Measurements from ENCODE around the gene CDADC1.

Gene CDADC1

GRCh38 chr13:49247643-49248621 lies at the start of gene CDADC1:
CDADC1 (plus strand) TSS chr13:49247925; CDS start chr13:49248038, 113 bp downstream.
- peak; percentile 98 for DNase-seq

DNA sequence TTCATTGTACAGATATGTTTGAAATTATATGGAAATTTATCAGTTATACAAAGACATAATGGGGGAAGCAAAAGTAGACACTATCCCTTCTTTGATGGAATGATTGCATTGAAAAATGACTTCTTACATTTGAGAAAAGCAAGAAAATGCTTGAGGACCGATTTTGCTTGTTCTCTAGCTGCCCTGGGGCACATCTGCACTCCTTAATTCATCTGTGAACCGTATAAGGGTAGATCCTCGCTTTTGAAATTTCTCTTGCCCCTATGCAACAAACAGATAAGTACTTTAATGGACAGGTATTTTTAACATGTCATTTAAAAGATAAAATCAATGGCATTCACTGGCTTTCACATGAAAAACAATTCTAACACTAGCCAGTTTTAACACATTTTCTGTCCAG lies 41.1 kb upstream of the CDADC1 start:
- no peak for DNase-seq

DNA sequence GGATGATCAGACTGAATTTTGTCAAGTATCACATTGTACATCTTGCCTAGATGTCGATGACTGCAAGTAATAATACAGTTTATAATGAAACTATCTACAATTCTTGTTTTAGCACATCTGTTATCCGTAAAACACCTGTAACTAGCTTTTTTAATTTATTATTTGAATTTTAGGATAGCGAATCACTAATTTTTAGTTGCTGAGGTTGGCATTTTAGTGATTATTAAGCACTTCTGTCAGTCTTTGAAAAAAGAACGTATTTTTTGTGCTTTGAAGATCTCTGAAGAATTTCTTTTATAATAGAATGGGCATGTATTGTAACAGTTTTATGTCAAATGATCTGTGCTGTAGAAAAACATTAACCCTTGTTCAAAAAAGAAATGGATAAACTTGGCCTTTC lies 39.1 kb upstream of the CDADC1 start:
- DNase-seq, result no peak

DNA sequence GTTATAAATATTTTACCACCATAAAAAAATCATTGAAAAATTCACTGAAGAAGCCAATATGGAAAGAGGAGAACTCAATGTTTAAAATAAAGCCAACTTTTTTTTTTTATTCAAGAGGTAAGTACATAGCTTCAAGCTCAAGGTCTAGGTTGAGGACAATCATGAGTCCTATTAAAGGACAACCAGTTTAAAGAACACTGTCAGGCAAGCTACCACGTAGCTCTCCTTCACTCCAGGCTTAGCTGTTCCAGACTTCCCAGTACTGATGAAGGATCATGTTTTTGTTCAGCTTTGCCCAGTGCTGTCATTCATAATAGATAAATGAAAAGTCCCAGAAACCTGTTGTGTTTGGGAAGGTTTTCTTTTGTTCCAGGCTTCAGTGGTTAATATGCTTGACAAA lies 37.6 kb upstream of the CDADC1 start:
- no peak for DNase-seq

DNA sequence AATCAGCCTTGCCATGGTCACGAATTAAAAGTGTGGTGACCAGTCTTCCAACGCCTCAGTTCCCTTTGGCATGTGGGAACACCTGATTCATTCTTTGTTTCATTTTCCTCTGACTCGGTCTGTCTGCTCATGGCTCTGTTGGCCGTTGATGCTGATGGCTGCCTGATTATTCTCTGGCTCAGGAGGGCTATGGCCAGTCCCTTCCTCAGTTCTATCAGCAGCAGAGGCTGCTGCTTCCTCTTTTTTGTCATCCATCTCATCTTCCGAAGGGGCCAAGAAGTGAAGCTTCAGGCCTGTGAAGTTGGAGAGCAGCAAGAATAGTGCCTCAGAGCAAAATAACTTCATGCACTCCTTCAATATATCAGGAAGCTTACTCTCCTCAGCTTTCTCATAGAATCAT lies 37.1 kb upstream of the CDADC1 start:
- DNase-seq, result no peak

GRCh38 chr13:49213539-49213938 lies 34.2 kb upstream of the CDADC1 start:
- DNase-seq, result no peak

- no peak for DNase-seq
These were observed 33.5 kb upstream of the CDADC1 start for GRCh38 chr13:49213997-49214916.

DNA sequence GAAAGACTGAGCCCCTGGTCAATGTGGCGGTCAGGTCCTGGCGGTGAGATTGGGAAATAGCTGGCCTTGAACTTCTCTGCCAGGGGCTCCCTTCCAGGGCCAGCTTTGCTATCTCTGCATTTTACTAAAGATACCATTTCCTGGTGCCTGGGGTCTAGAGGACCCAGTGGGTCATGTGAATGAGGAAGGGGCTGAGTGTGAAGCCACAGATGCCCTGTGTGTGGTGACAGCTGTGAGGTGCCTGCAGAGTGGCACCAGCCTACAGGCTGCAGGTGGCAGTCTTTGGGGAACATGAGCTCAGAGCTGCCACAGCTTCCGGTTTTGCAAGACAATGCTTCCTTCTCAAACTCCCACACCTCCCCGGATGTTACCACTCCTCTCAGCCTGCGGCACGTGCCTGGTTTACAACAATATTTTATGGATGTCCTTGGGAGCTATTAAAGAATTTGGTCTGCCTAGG lies 32.8 kb upstream of the CDADC1 start:
- DNase-seq, result no peak

GRCh38 chr13:49216334-49216733 lies 31.4 kb upstream of the CDADC1 start:
- DNase-seq, result no peak

- DNase-seq, result no peak
These were observed 29.7 kb upstream of the CDADC1 start for GRCh38 chr13:49217962-49218492.

DNA sequence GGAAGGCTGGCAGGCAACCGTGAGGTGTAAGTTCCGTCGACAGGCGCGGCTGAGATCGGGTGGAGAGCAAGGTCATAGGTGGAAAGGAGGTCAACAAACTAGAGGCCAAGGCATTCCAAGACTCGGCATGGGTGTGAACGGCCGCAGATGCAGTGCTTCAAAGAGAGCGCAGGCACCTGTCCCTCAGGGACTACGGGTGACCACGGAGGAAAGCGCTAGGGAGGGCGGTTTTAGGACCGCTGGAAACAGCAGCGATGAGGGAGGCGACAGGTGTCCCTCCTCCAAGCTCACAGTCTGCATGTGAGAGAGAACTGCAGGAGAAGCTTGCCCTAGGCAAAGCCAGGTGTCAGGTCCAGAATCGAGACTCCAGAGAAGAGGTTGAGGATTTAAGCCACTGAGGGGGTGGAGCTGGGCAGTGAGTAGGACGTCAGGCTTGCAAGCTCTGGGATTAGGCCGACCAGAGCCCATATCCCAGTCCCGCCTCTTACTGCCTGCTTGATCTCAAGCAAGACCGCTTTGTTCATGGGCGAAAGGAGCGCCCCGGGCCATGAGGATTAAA lies 29.2 kb upstream of the CDADC1 start:
- DNase-seq, result no peak

- DNase-seq, result no peak
These were observed 28.1 kb upstream of the CDADC1 start for GRCh38 chr13:49219647-49220035.

- DNase-seq, result peak; percentile 64
These were observed 27.5 kb upstream of the CDADC1 start, which contains the start of gene MLNR for GRCh38 chr13:49220036-49220855. MLNR (plus strand) TSS chr13:49220338; CDS start chr13:49220338, 0 bp downstream.

GRCh38 chr13:49220856-49221589 lies 26.7 kb upstream of the CDADC1 start:
- DNase-seq, result no peak

DNA sequence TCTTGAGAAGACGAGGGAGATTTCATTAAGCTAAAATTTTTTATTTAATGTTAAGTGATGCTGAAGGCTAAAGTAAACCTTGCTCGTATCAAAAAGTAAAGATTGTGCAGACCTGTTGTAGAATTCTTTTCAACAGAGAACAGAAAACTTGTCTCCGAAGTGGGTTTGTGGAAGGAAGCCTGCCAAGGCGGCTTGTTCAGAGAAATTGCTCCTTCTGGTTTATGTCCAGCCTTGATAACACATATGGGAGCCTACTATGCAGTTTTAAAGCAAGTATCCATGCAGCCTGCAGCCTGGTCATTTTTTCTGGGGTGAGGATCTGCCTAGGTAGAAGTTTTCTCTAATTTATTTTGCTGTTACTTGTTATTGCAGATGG lies 26.1 kb upstream of the CDADC1 start:
- DNase-seq, result no peak

- DNase-seq, result no peak
These were observed 22.3 kb upstream of the CDADC1 start for GRCh38 chr13:49225223-49226042.

- no peak for DNase-seq
These were observed 21.1 kb upstream of the CDADC1 start for GRCh38 chr13:49226613-49227012.

DNA sequence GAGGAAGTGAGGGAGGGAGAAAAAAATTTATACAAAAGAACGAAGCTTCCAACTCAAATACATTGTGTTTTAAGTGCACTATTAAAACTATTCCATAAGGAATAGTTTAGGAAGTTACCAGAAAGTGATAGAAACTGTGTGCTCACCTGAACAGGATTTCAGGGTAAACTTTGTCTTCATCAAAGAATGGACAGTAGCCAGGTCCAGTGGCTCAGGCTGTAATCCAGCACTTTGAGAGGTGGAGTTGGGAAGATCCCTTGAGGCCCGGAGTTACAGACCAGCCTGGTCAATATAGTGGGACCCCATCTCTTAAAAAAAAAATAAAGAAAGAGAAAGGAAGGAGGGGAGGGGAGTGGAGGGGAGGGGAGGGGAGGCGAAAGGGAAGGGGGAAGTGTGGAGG lies 13.0 kb upstream of the CDADC1 start:
- no peak for DNase-seq

GRCh38 chr13:49235856-49236431 lies 11.8 kb upstream of the CDADC1 start:
- DNase-seq, result no peak

GRCh38 chr13:49238621-49239020 lies 9.1 kb upstream of the CDADC1 start:
- DNase-seq, result no peak
